H1 (cell line): ENCODE data around the gene SUGP1. TPM values are rescaled to one million over a fixed set of nuclear protein-coding genes. Genes with fewer than 3 reads are reported as not detected.
A peak's percentile ranks its signal among the peaks of the same experiment; 100 is the strongest.

Source experiments
- CTCF ChIA-PET: fragments of 300-600 bp; sonication (Branson Sonifier 250); formaldehyde crosslinking; loops from one replicate; lab custom pipeline; 2021; ENCODE audit not compliant: partially characterized antibody; lab: Charles Lee
- POLR2A ChIA-PET: fragments of 300-600 bp; sonication (Branson Sonifier 250); formaldehyde crosslinking; loops from one replicate; lab custom pipeline; 2021; ENCODE audit warnings: inconsistent platforms; ENCODE audit not compliant: partially characterized antibody; lab: Charles Lee
- DNase-seq, 2 experiments: peaks; one replicate each; pipeline versions ENCODE4 v3.0.0 to v3.0.0-alpha.2; 2010 to 2022; ENCODE audit warnings: low spot score in 2 of 2, low read depth in 1 of 2, mixed read lengths in 1 of 2
- FAIRE-seq: peaks from 2 replicates; lab custom pipeline; 2011; peaks lifted over from hg19 to GRCh38; lab: Jason Lieb, UNC
- H2AFZ ChIP-seq: 2 replicates; pipeline ENCODE4 v1.8.1; 2012; ENCODE audit warnings: low read length, inconsistent platforms
- H2AK5ac ChIP-seq: 2 replicates; pipeline ENCODE4 v1.6.1; 2013; ENCODE audit warnings: low read depth, low read length
- H2BK120ac ChIP-seq: replicated peaks from 2 replicates; pipeline ENCODE3; 2013; ENCODE audit warnings: low read depth, low read length, inconsistent platforms
- H2BK12ac ChIP-seq: 2 replicates; pipeline ENCODE4 v1.6.1; 2013; ENCODE audit warnings: low read depth, low read length
- H2BK15ac ChIP-seq: 2 replicates; pipeline ENCODE4 v1.6.1; 2013; ENCODE audit warnings: low read length
- H2BK20ac ChIP-seq: 2 replicates; pipeline ENCODE4 v1.6.1; 2013; ENCODE audit warnings: low read length
- H2BK5ac ChIP-seq: 2 replicates; pipeline ENCODE4 v1.6.1; 2013; ENCODE audit warnings: low read depth, low read length
- H3K14ac ChIP-seq: 2 replicates; pipeline ENCODE4 v1.6.1; 2013; ENCODE audit warnings: inconsistent platforms; ENCODE audit not compliant: insufficient read length
- H3K18ac ChIP-seq: 2 replicates; pipeline ENCODE4 v1.6.1; 2013; ENCODE audit warnings: low read length; ENCODE audit errors: extremely low read depth
- H3K23ac ChIP-seq: 2 replicates; pipeline ENCODE4 v1.6.1; 2013; ENCODE audit warnings: inconsistent platforms; ENCODE audit not compliant: insufficient read length
- H3K23me2 ChIP-seq: 2 replicates; pipeline ENCODE4 v1.6.1; 2013; ENCODE audit warnings: low read depth, low read length
- H3K27ac ChIP-seq: 2 replicates; pipeline ENCODE4 v1.6.1; 2011; ENCODE audit warnings: low read depth, low read length, inconsistent platforms
- H3K27me3 ChIP-seq, 4 experiments: replicated peaks in 1 of 4; 1 replicate in 1 of 4; 2 replicates in 3 of 4; pipeline versions ENCODE4 v1.6.1 to v1.8.1; 2011 to 2013; ENCODE audit warnings: low read length in 3 of 4, mild to moderate bottlenecking in 3 of 4, inconsistent platforms in 2 of 4, mixed read lengths in 2 of 4, moderate library complexity in 1 of 4; ENCODE audit not compliant: control insufficient read depth in 3 of 4, insufficient read depth in 3 of 4; ENCODE audit errors: extremely low read depth in 1 of 4
- H3K36me3 ChIP-seq, 4 experiments: 2 replicates each; pipeline versions ENCODE4 v1.6.1 to v1.8.1; 2011 to 2013; ENCODE audit warnings: mild to moderate bottlenecking in 4 of 4, low read length in 3 of 4, moderate library complexity in 2 of 4, control low read depth in 1 of 4, inconsistent platforms in 1 of 4; ENCODE audit not compliant: insufficient read depth in 4 of 4, control insufficient read depth in 2 of 4
- H3K4ac ChIP-seq: replicated peaks from 2 replicates; pipeline ENCODE3; 2013; ENCODE audit warnings: low read length, low read depth, mixed read lengths, inconsistent platforms; ENCODE audit not compliant: insufficient read length
- H3K4me1 ChIP-seq, 4 experiments: replicated peaks in 1 of 4; 1 replicate in 1 of 4; 2 replicates in 3 of 4; pipeline versions ENCODE4 v1.6.1 to v1.8.1; 2011 to 2013; ENCODE audit warnings: low read length in 3 of 4, inconsistent platforms in 2 of 4, mixed read lengths in 1 of 4; ENCODE audit not compliant: insufficient read depth in 4 of 4, control insufficient read depth in 3 of 4
- H3K4me2 ChIP-seq, 2 experiments: 2 replicates each; pipeline versions ENCODE4 v1.6.1 to v1.8.1; 2011 to 2013; ENCODE audit warnings: low read depth in 2 of 2, low read length in 2 of 2, control low read depth in 1 of 2, inconsistent platforms in 1 of 2, mild to moderate bottlenecking in 1 of 2; ENCODE audit not compliant: insufficient read depth in 1 of 2
- H3K4me3 ChIP-seq, 4 experiments: fragments of 200-600, 300-600 bp in 1 of 4; sonication (generic), shearing (Covaris generic), sonication (Bioruptor Twin) in 1 of 4; 2 replicates each; pipeline versions ENCODE4 v1.5.1 to v1.8.1; 2011 to 2016; ENCODE audit warnings: low read length in 4 of 4, low read depth in 3 of 4, control low read depth in 2 of 4, inconsistent platforms in 2 of 4, mild to moderate bottlenecking in 2 of 4, mixed read lengths in 1 of 4, moderate library complexity in 1 of 4; ENCODE audit not compliant: insufficient read depth in 2 of 4; ENCODE audit errors: extremely low read depth in 1 of 4
- H3K56ac ChIP-seq: replicated peaks from 2 replicates; pipeline ENCODE3; 2013; ENCODE audit warnings: low read depth, mild to moderate bottlenecking, mixed read lengths, low read length, inconsistent platforms; ENCODE audit not compliant: insufficient read length
- H3K79me1 ChIP-seq: 2 replicates; pipeline ENCODE4 v1.6.1; 2013; ENCODE audit warnings: low read depth, low read length, control low read depth
- H3K79me2 ChIP-seq, 2 experiments: 2 replicates each; pipeline versions ENCODE4 v1.6.1 to v1.8.1; 2012 to 2013; ENCODE audit warnings: low read length in 2 of 2, mild to moderate bottlenecking in 2 of 2, inconsistent platforms in 1 of 2; ENCODE audit not compliant: insufficient read depth in 2 of 2, control insufficient read depth in 1 of 2
- H3K9ac ChIP-seq, 4 experiments: replicated peaks in 1 of 4; 1 replicate in 1 of 4; 2 replicates in 3 of 4; pipeline versions ENCODE4 v1.6.1 to v1.8.1; 2011 to 2013; ENCODE audit warnings: low read depth in 3 of 4, low read length in 3 of 4, control low read depth in 2 of 4, mild to moderate bottlenecking in 2 of 4, moderate library complexity in 2 of 4, inconsistent platforms in 1 of 4; ENCODE audit errors: extremely low read depth in 1 of 4
- H3K9me3 ChIP-seq, 2 experiments: 2 replicates each; pipeline versions ENCODE4 v1.6.1 to v1.8.1; 2012 to 2013; ENCODE audit warnings: mild to moderate bottlenecking in 2 of 2, moderate library complexity in 2 of 2, control low read depth in 1 of 2, inconsistent platforms in 1 of 2, low read depth in 1 of 2, low read length in 1 of 2, mixed read lengths in 1 of 2; ENCODE audit not compliant: insufficient read depth in 2 of 2
- H4K20me1 ChIP-seq, 2 experiments: replicated peaks in 1 of 2; 2 replicates each; pipeline versions ENCODE3 to v1.8.1; 2011 to 2013; ENCODE audit warnings: inconsistent platforms in 2 of 2, low read length in 2 of 2, mild to moderate bottlenecking in 1 of 2; ENCODE audit not compliant: insufficient read depth in 2 of 2, control insufficient read depth in 1 of 2
- H4K5ac ChIP-seq: 2 replicates; pipeline ENCODE4 v1.6.1; 2013; ENCODE audit warnings: low read length, low read depth, mixed read lengths, inconsistent platforms; ENCODE audit not compliant: insufficient read length
- H4K8ac ChIP-seq: 2 replicates; pipeline ENCODE4 v1.8.0; 2013; ENCODE audit warnings: mild to moderate bottlenecking, moderate library complexity, low read length, inconsistent platforms; ENCODE audit not compliant: insufficient read depth; ENCODE audit errors: extremely low read depth
- H4K91ac ChIP-seq: replicated peaks from 2 replicates; pipeline ENCODE3; 2013; ENCODE audit warnings: low read length, mixed read lengths, inconsistent platforms; ENCODE audit not compliant: insufficient read length
- CBX5 ChIP-seq: fragments of 300-800, 300-1000 bp; sonication (generic); IDR thresholded peaks from 2 replicates; pipeline ENCODE4 v1.7.1; 2016; ENCODE audit warnings: antibody characterized with exemption, low read length, low read depth
- CEBPB ChIP-seq: IDR thresholded peaks from 2 replicates; pipeline ENCODE4 v1.6.1; 2012; ENCODE audit warnings: low read depth, low read length
- HDAC6 ChIP-seq: IDR thresholded peaks from one replicate; pipeline ENCODE4 v1.7.1; 2012; ENCODE audit warnings: low read depth, mild to moderate bottlenecking, inconsistent platforms, low read length, moderate library complexity
- JUND ChIP-seq: IDR thresholded peaks from 2 replicates; pipeline ENCODE4 v1.6.1; 2011; ENCODE audit warnings: mild to moderate bottlenecking, improper control_type of control experiment, low read length
- KDM1A ChIP-seq: fragments of 200-600, 300-600 bp; sonication (generic); IDR thresholded peaks from 2 replicates; pipeline ENCODE4 v1.7.1; 2016; ENCODE audit warnings: mild to moderate bottlenecking, low read length, borderline replicate concordance
- RFX5 ChIP-seq: IDR thresholded peaks from 2 replicates; pipeline ENCODE4 v1.6.1; 2011; ENCODE audit warnings: low read depth, low read length, improper control_type of control experiment, borderline replicate concordance
- RNF2 ChIP-seq: fragments of 200-900, 300-1000 bp; sonication (generic); IDR thresholded peaks from 2 replicates; pipeline ENCODE4 v1.7.1; 2016; ENCODE audit warnings: borderline replicate concordance, low read depth, mild to moderate bottlenecking, antibody characterized with exemption, low read length; ENCODE audit not compliant: poor library complexity, severe bottlenecking; ENCODE audit errors: missing control alignments
- RXRA ChIP-seq: IDR thresholded peaks from 2 replicates; pipeline ENCODE4 v1.6.1; 2011; ENCODE audit warnings: low read depth, mild to moderate bottlenecking, low read length, moderate library complexity; ENCODE audit not compliant: insufficient read depth
- SIX5 ChIP-seq: IDR thresholded peaks from 2 replicates; pipeline ENCODE4 v1.6.1; 2011; ENCODE audit warnings: mild to moderate bottlenecking, low read depth, low read length
- TAF7 ChIP-seq: optimal IDR thresholded peaks from 2 replicates; pipeline ENCODE3; 2011; ENCODE audit warnings: low read depth, mild to moderate bottlenecking, inconsistent platforms, low read length, moderate library complexity, borderline replicate concordance
- WGBS, 2 experiments: shearing (Covaris generic) in 1 of 2; methylation state at CpG; one replicate each; pipeline versions ENCODE4 v1.1.6 to v1.1.7; 2013 to 2015; ENCODE audit warnings: low lambda C conversion rate in 2 of 2, mixed read lengths in 2 of 2, inconsistent platforms in 1 of 2, low coverage in 1 of 2, missing lambda C conversion rate in 1 of 2; ENCODE audit not compliant: insufficient replicate concordance in 2 of 2, insufficient coverage in 1 of 2, insufficient read length in 1 of 2; ENCODE audit errors: extremely low coverage in 1 of 2, missing lambda C conversion rate in 1 of 2; 5-methylcytosine and 5-hydroxymethylcytosine counted together
- polyA plus RNA-seq, 7 experiments: library from polyadenylated mRNA; depleted of rRNA in 3 of 7; stranded (reverse) in 5 of 7; unstranded in 2 of 7; fragments of >200 nt in 5 of 7; fragments of 200-250 nt in 2 of 7; gene quantifications; 1 replicate in 5 of 7; 2 replicates in 1 of 7; 4 replicates in 1 of 7; pipeline versions ENCODE4 v1.2.1 to v1.2.3, GENCODE V29; 2011 to 2013; ENCODE audit warnings: missing spikeins in 2 of 7, mixed read lengths in 2 of 7
- total RNA-seq: library from RNA; stranded (reverse); fragmentation: NEBNext Ultra II Directional; extraction: Animal tissue kit (Norgen Biotek cat#: 25700); gene quantifications from 2 replicates; pipeline ENCODE4 v1.2.1, GENCODE V29; 2021
- TF ChIP-seq, protein P1 (sequence below): IDR thresholded peaks from 2 replicates; pipeline ENCODE4 v1.6.1; 2011; ENCODE audit warnings: low read length, improper control_type of control experiment

Gene SUGP1
- total and polyA plus RNA-seq, 2 of the 8 experiments (the other 6 are each of a cell fraction or from before 2014, with no cell fraction given), result 38.5 to 65.2 TPM

DNA sequence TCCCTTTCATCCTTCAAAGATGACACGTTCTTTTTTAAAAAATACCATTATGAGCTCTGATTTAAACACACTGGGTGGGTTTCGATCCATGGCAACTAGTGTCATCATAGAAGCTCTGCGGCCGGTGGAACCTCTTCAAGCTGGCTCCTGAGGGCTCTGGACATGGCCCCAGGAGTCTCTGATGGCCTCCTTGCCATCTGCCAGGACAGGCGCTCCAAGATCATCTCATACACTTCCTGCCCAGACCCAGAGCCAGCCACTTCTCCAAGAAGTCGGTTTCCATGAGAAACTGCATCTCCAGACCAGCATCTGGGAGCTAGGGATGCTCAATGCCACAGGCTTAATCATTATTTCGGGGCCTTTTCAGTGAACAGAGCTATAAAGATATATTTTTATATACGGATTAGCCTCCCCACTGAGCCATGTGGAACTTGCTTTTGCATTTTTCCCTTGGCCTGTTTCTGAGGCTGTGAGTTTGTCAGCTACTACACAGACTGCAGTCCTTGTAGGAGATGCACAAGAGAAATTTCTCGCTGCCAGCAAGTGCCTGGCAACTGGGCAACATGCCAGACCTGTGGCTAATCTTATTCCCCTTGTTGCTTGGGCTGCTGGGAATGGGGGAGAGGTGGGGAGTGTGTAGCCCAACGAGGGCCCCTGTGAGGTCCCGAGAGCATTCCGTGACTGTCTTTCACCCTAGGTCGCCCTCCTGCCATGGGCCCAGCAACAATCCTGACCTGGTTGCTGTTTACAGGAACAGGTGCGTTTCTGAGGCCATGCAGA is 15.9 kb downstream of the SUGP1 start:
- H3K79me1 ChIP-seq, result no peaks in the 10 kb centered on the region
- POLR2A ChIA-PET, result interaction anchor here (1.0 to 1.5 kb wide), 3 partner anchors 9 to 12 kb away, joined by 3 to 5 read pairs (median 3); no protein-coding TSS in a partner anchor
- FAIRE-seq (no peak), DNase-seq (no peak)
- no peaks in the 10 kb centered on the region for H3K9me3 ChIP-seq
- no peak overlapping the region for H2AK5ac ChIP-seq
- H4K20me1 ChIP-seq, result peaks cover 2 to 22% of the 10 kb centered on the region in 2 experiments
- H4K8ac ChIP-seq, result peak overlapping the region; percentile 35; the same call in 1 of the 2 replicates
- H3K27me3 ChIP-seq, result no peaks in the 10 kb centered on the region
- H2BK5ac ChIP-seq, result no peak overlapping the region
- no peak overlapping the region for H2BK15ac ChIP-seq
- H2BK12ac ChIP-seq, result no peak overlapping the region
- H3K18ac ChIP-seq, result no peak overlapping the region
- H4K91ac ChIP-seq, result no peak overlapping the region
- no peak overlapping the region for H3K9ac ChIP-seq
- no peak overlapping the region for H3K4me3 ChIP-seq
- WGBS, 2 experiments, result 88% methylated on average over 14 of the region's 14 CpGs; no CpG with 5 or more reads in 1 of the 2 experiments
- no peak overlapping the region for H4K5ac ChIP-seq
- H3K23ac ChIP-seq, result no peak overlapping the region
- H3K56ac ChIP-seq, result no peak overlapping the region
- no peak overlapping the region for H2BK120ac ChIP-seq
- no peak overlapping the region for H3K4ac ChIP-seq
- CTCF ChIA-PET, result interaction anchor here (0.9 to 2.8 kb wide), 6 partner anchors 11 to 120 kb away, joined by 3 to 12 read pairs (median 4); no protein-coding TSS in a partner anchor
- no peaks in the 10 kb centered on the region for H3K4me1 ChIP-seq
- H2AFZ ChIP-seq, result no peak overlapping the region
- no peak overlapping the region for H3K14ac ChIP-seq
- no peaks in the 10 kb centered on the region for H3K23me2 ChIP-seq
- no peaks in the 10 kb centered on the region for H3K79me2 ChIP-seq
- no peak overlapping the region for H3K4me2 ChIP-seq
- H3K36me3 ChIP-seq, result peaks cover 21 to 55% (median 42%) of the 10 kb centered on the region in 4 experiments
- no peak overlapping the region for H3K27ac ChIP-seq
- H2BK20ac ChIP-seq, result no peak overlapping the region
- TF ChIP-seq SIX5 (no peak), CBX5 (no peak), CEBPB (no peak), JUND (no peak), HDAC6 (no peak), RNF2 (no peak), KDM1A (no peak), RXRA (no peak), RFX5 (no peak), TAF7 (no peak)
- TF ChIP-seq, protein P1, sequence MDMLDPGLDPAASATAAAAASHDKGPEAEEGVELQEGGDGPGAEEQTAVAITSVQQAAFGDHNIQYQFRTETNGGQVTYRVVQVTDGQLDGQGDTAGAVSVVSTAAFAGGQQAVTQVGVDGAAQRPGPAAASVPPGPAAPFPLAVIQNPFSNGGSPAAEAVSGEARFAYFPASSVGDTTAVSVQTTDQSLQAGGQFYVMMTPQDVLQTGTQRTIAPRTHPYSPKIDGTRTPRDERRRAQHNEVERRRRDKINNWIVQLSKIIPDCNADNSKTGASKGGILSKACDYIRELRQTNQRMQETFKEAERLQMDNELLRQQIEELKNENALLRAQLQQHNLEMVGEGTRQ, result no peak
